ENCODE results near the gene ZNF408.
"Not testable (repeated sequence)": the region's sequence is repeated elsewhere in the genome, so short reads cannot be mapped to it uniquely, and the experiment has no call there.

The ZNF408 gene

GRCh38 chr11:46697723-46698122, 3.1 kb upstream of the ZNF408 start:
- no peak for DNase-seq (ENCODE audit: low read depth in 2 of 2)

GRCh38 chr11:46698597-46698996, 2.2 kb upstream of the ZNF408 start:
- DNase-seq (ENCODE audit: low read depth in 2 of 2), result no peak

GRCh38 chr11:46701078-46701654, 335 bp downstream of the ZNF408 start:
- DNase-seq (ENCODE audit: low read depth in 2 of 2), result no peak

GRCh38 chr11:46705070-46705688, 4.3 kb downstream of the ZNF408 start:
- no peak for DNase-seq (ENCODE audit: low read depth in 2 of 2)

- no peak for DNase-seq (ENCODE audit: low read depth in 2 of 2)
Measured at GRCh38 chr11:46706886-46707285, 6.1 kb downstream of the ZNF408 start.

- DNase-seq (ENCODE audit: low read depth in 2 of 2), result not testable (repeated sequence)
Measured at GRCh38 chr11:46709351-46709750, 8.5 kb downstream of the ZNF408 start.

GRCh38 chr11:46710821-46711269, 10.0 kb downstream of the ZNF408 start:
- no peak for DNase-seq (ENCODE audit: low read depth in 2 of 2)

- no peak for DNase-seq (ENCODE audit: low read depth in 2 of 2)
Measured at GRCh38 chr11:46711303-46711702, 10.5 kb downstream of the ZNF408 start.

GRCh38 chr11:46712874-46713576, 12.2 kb downstream of the ZNF408 start:
- no peak for DNase-seq (ENCODE audit: low read depth in 2 of 2)

- not testable (repeated sequence) for DNase-seq (ENCODE audit: low read depth in 2 of 2)
Measured at GRCh38 chr11:46717825-46718154, 17.0 kb downstream of the ZNF408 start.

GRCh38 chr11:46718155-46719019, 17.6 kb downstream of the ZNF408 start:
- DNase-seq (ENCODE audit: low read depth in 2 of 2), result no peak

GRCh38 chr11:46719048-46719542, 18.3 kb downstream of the ZNF408 start, which contains the start of gene F2:
F2 (plus strand) TSS chr11:46719213; CDS start chr11:46719236, 23 bp downstream.
- no peak for DNase-seq (ENCODE audit: low read depth in 2 of 2)

- DNase-seq (ENCODE audit: low read depth in 2 of 2), result no peak
Measured at GRCh38 chr11:46719543-46720218, 18.9 kb downstream of the ZNF408 start.

GRCh38 chr11:46721286-46721685, 20.5 kb downstream of the ZNF408 start:
- no peak for DNase-seq (ENCODE audit: low read depth in 2 of 2)

GRCh38 chr11:46722566-46723358, 21.9 kb downstream of the ZNF408 start:
- DNase-seq (ENCODE audit: low read depth in 2 of 2), result no peak

- DNase-seq (ENCODE audit: low read depth in 2 of 2), result no peak
Measured at GRCh38 chr11:46723359-46723680, 22.5 kb downstream of the ZNF408 start.

GRCh38 chr11:46724088-46724487, 23.3 kb downstream of the ZNF408 start:
- no peak for DNase-seq (ENCODE audit: low read depth in 2 of 2)

- no peak for DNase-seq (ENCODE audit: low read depth in 2 of 2)
Measured at GRCh38 chr11:46725338-46726205, 24.7 kb downstream of the ZNF408 start.

- DNase-seq (ENCODE audit: low read depth in 2 of 2), result no peak
Measured at GRCh38 chr11:46726206-46726862, 25.5 kb downstream of the ZNF408 start.
